ENCODE measurements around the gene EIF4E3. TPM values are rescaled to one million over a fixed set of nuclear protein-coding genes. Genes with fewer than 3 reads are reported as not detected.

The EIF4E3 gene
- total RNA-seq, 1 donor, result 21.1 TPM

GRCh38 chr3:71708476-71709105, 16.6 kb downstream of the EIF4E3 start:
- Histone ChIP-seq H3K27me3 (ENCODE audit: insufficient read depth, low read length) (no peaks in the 10 kb centered on the region), H3K4me1 (ENCODE audit: insufficient read depth, low read length) (peaks cover 70% of the 10 kb centered on the region), H3K9me3 (ENCODE audit: low read depth, low read length) (no peaks in the 10 kb centered on the region)

GRCh38 chr3:71707595-71707994, 17.6 kb downstream of the EIF4E3 start:
- no peaks in the 10 kb centered on the region for H3K9me3 ChIP-seq (ENCODE audit: low read depth, low read length)
- no peaks in the 10 kb centered on the region for H3K27me3 ChIP-seq (ENCODE audit: insufficient read depth, low read length)
- peaks cover 73% of the 10 kb centered on the region for H3K4me1 ChIP-seq (ENCODE audit: insufficient read depth, low read length)

More at GRCh38 chr3:71708476-71709105, 16.6 kb downstream of the EIF4E3 start:
- no peak overlapping the region for H3K4me3 ChIP-seq (ENCODE audit: low read length)

GRCh38 chr3:71705681-71706080, 19.5 kb downstream of the EIF4E3 start:
- Histone ChIP-seq H3K4me3 (ENCODE audit: low read length) (no peak overlapping the region), H3K4me1 (ENCODE audit: insufficient read depth, low read length) (peaks cover 78% of the 10 kb centered on the region), H3K9me3 (ENCODE audit: low read depth, low read length) (no peaks in the 10 kb centered on the region), H3K27me3 (ENCODE audit: insufficient read depth, low read length) (no peaks in the 10 kb centered on the region)

More at GRCh38 chr3:71707595-71707994, 17.6 kb downstream of the EIF4E3 start:
- no peak overlapping the region for H3K4me3 ChIP-seq (ENCODE audit: low read length)

GRCh38 chr3:71704915-71705314, 20.3 kb downstream of the EIF4E3 start:
- Histone ChIP-seq H3K4me1 (ENCODE audit: insufficient read depth, low read length) (peaks cover 79% of the 10 kb centered on the region), H3K4me3 (ENCODE audit: low read length) (no peak overlapping the region), H3K27me3 (ENCODE audit: insufficient read depth, low read length) (no peaks in the 10 kb centered on the region), H3K9me3 (ENCODE audit: low read depth, low read length) (no peaks in the 10 kb centered on the region)

- no peak overlapping the region for H3K4me3 ChIP-seq (ENCODE audit: low read length)
- H3K27me3 ChIP-seq (ENCODE audit: insufficient read depth, low read length), result no peaks in the 10 kb centered on the region
- no peaks in the 10 kb centered on the region for H3K9me3 ChIP-seq (ENCODE audit: low read depth, low read length)
- H3K4me1 ChIP-seq (ENCODE audit: insufficient read depth, low read length), result peaks cover 71% of the 10 kb centered on the region
Measured at GRCh38 chr3:71703797-71704196, 21.4 kb downstream of the EIF4E3 start.

- H3K9me3 ChIP-seq (ENCODE audit: low read depth, low read length), result no peaks in the 10 kb centered on the region
- H3K4me3 ChIP-seq (ENCODE audit: low read length), result no peak overlapping the region
- no peaks in the 10 kb centered on the region for H3K27me3 ChIP-seq (ENCODE audit: insufficient read depth, low read length)
- peaks cover 60% of the 10 kb centered on the region for H3K4me1 ChIP-seq (ENCODE audit: insufficient read depth, low read length)
Measured at GRCh38 chr3:71702131-71703024, 22.8 kb downstream of the EIF4E3 start.

- H3K4me1 ChIP-seq (ENCODE audit: insufficient read depth, low read length), result peaks cover 60% of the 10 kb centered on the region
- no peaks in the 10 kb centered on the region for H3K9me3 ChIP-seq (ENCODE audit: low read depth, low read length)
- no peak overlapping the region for H3K4me3 ChIP-seq (ENCODE audit: low read length)
- H3K27me3 ChIP-seq (ENCODE audit: insufficient read depth, low read length), result no peaks in the 10 kb centered on the region
Measured at GRCh38 chr3:71701251-71701762, 23.9 kb downstream of the EIF4E3 start.

- H3K4me3 ChIP-seq (ENCODE audit: low read length), result no peak overlapping the region
- H3K4me1 ChIP-seq (ENCODE audit: insufficient read depth, low read length), result peaks cover 3% of the 10 kb centered on the region
- H3K9me3 ChIP-seq (ENCODE audit: low read depth, low read length), result no peaks in the 10 kb centered on the region
- no peaks in the 10 kb centered on the region for H3K27me3 ChIP-seq (ENCODE audit: insufficient read depth, low read length)
Measured at GRCh38 chr3:71695000-71695482, 30.2 kb downstream of the EIF4E3 start.

- no peaks in the 10 kb centered on the region for H3K9me3 ChIP-seq (ENCODE audit: low read depth, low read length)
- no peak overlapping the region for H3K4me3 ChIP-seq (ENCODE audit: low read length)
- no peaks in the 10 kb centered on the region for H3K4me1 ChIP-seq (ENCODE audit: insufficient read depth, low read length)
- H3K27me3 ChIP-seq (ENCODE audit: insufficient read depth, low read length), result no peaks in the 10 kb centered on the region
Measured at GRCh38 chr3:71694358-71694999, 30.7 kb downstream of the EIF4E3 start.

GRCh38 chr3:71693641-71694040, 31.6 kb downstream of the EIF4E3 start:
- Histone ChIP-seq H3K27me3 (ENCODE audit: insufficient read depth, low read length) (no peaks in the 10 kb centered on the region), H3K4me3 (ENCODE audit: low read length) (no peak overlapping the region), H3K4me1 (ENCODE audit: insufficient read depth, low read length) (no peaks in the 10 kb centered on the region), H3K9me3 (ENCODE audit: low read depth, low read length) (no peaks in the 10 kb centered on the region)

- Histone ChIP-seq H3K27me3 (ENCODE audit: insufficient read depth, low read length) (no peaks in the 10 kb centered on the region), H3K9me3 (ENCODE audit: low read depth, low read length) (no peaks in the 10 kb centered on the region), H3K4me3 (ENCODE audit: low read length) (no peak overlapping the region), H3K4me1 (ENCODE audit: insufficient read depth, low read length) (no peaks in the 10 kb centered on the region)
Measured at GRCh38 chr3:71692139-71692538, 33.1 kb downstream of the EIF4E3 start.

GRCh38 chr3:71690341-71690841, 34.8 kb downstream of the EIF4E3 start:
- no peaks in the 10 kb centered on the region for H3K4me1 ChIP-seq (ENCODE audit: insufficient read depth, low read length)
- H3K27me3 ChIP-seq (ENCODE audit: insufficient read depth, low read length), result no peaks in the 10 kb centered on the region
- no peaks in the 10 kb centered on the region for H3K9me3 ChIP-seq (ENCODE audit: low read depth, low read length)
- no peak overlapping the region for H3K4me3 ChIP-seq (ENCODE audit: low read length)

GRCh38 chr3:71689291-71689690, 35.9 kb downstream of the EIF4E3 start:
- Histone ChIP-seq H3K9me3 (ENCODE audit: low read depth, low read length) (no peaks in the 10 kb centered on the region), H3K27me3 (ENCODE audit: insufficient read depth, low read length) (no peaks in the 10 kb centered on the region), H3K4me1 (ENCODE audit: insufficient read depth, low read length) (no peaks in the 10 kb centered on the region), H3K4me3 (ENCODE audit: low read length) (no peak overlapping the region)

GRCh38 chr3:71688121-71688520, 37.1 kb downstream of the EIF4E3 start:
- Histone ChIP-seq H3K27me3 (ENCODE audit: insufficient read depth, low read length) (no peaks in the 10 kb centered on the region), H3K9me3 (ENCODE audit: low read depth, low read length) (no peaks in the 10 kb centered on the region), H3K4me3 (ENCODE audit: low read length) (no peak overlapping the region), H3K4me1 (ENCODE audit: insufficient read depth, low read length) (no peaks in the 10 kb centered on the region)

GRCh38 chr3:71685686-71686085, 39.5 kb downstream of the EIF4E3 start:
- no peaks in the 10 kb centered on the region for H3K27me3 ChIP-seq (ENCODE audit: insufficient read depth, low read length)
- peaks cover 10% of the 10 kb centered on the region for H3K4me1 ChIP-seq (ENCODE audit: insufficient read depth, low read length)
- H3K9me3 ChIP-seq (ENCODE audit: low read depth, low read length), result no peaks in the 10 kb centered on the region
- no peak overlapping the region for H3K4me3 ChIP-seq (ENCODE audit: low read length)

All from mononuclear cell (primary cell).